SK-N-SH treated with all-trans-retinoic acid at 6 μM for 48 hours (cell line): ENCODE results near the gene AMHR2.

Experiments used
- GLIS3 ChIP-seq: fragments of 250-450 bp; sonication (Bioruptor Pico); IDR thresholded peaks from 2 replicates; pipeline ENCODE4 v1.5.0; 2020; ENCODE audit warnings: mild to moderate bottlenecking, moderate library complexity
- ISL1 ChIP-seq: fragments of 250-450 bp; sonication (Bioruptor Pico); IDR thresholded peaks from 2 replicates; pipeline ENCODE4 v2.1.2; 2022; ENCODE audit warnings: mild to moderate bottlenecking, moderate library complexity
- SNAI2 ChIP-seq: fragments of 250-450 bp; sonication (Bioruptor Pico); IDR thresholded peaks from 2 replicates; pipeline ENCODE4 v1.5.0; 2020; ENCODE audit warnings: mild to moderate bottlenecking, moderate library complexity
- ZC3H10 ChIP-seq: fragments of 250-450 bp; sonication (Bioruptor Pico); IDR thresholded peaks from 2 replicates; pipeline ENCODE4 v1.5.1; 2021; ENCODE audit warnings: mild to moderate bottlenecking, moderate library complexity
- ZFP3 ChIP-seq: fragments of 250-450 bp; sonication (Bioruptor Pico); IDR thresholded peaks from 2 replicates; pipeline ENCODE4 v1.5.0; 2020; ENCODE audit warnings: mild to moderate bottlenecking, moderate library complexity
- ZFP30 ChIP-seq: fragments of 450-650 bp; formaldehyde crosslinking; IDR thresholded peaks from 2 replicates; pipeline ENCODE4 v1.5.0; 2022; ENCODE audit warnings: mild to moderate bottlenecking, moderate library complexity
- ZNF70 ChIP-seq: fragments of 450-650 bp; formaldehyde crosslinking; IDR thresholded peaks from 2 replicates; pipeline ENCODE4 v1.5.0; 2020; ENCODE audit warnings: mild to moderate bottlenecking, moderate library complexity
- ZNF8 ChIP-seq: fragments of 450-650 bp; formaldehyde crosslinking; IDR thresholded peaks from 2 replicates; pipeline ENCODE4 v1.5.0; 2020; ENCODE audit warnings: mild to moderate bottlenecking, moderate library complexity
- TF ChIP-seq, protein P1 (sequence below): fragments of 250-450 bp; sonication (Bioruptor Pico); IDR thresholded peaks from 2 replicates; pipeline ENCODE4 v1.8.0; 2020; ENCODE audit warnings: mild to moderate bottlenecking, moderate library complexity, borderline replicate concordance
- TF ChIP-seq, protein P2 (sequence below): fragments of 250-450 bp; sonication (Bioruptor Pico); IDR thresholded peaks from 2 replicates; pipeline ENCODE4 v1.5.0; 2020; ENCODE audit warnings: mild to moderate bottlenecking, moderate library complexity

DNA sequence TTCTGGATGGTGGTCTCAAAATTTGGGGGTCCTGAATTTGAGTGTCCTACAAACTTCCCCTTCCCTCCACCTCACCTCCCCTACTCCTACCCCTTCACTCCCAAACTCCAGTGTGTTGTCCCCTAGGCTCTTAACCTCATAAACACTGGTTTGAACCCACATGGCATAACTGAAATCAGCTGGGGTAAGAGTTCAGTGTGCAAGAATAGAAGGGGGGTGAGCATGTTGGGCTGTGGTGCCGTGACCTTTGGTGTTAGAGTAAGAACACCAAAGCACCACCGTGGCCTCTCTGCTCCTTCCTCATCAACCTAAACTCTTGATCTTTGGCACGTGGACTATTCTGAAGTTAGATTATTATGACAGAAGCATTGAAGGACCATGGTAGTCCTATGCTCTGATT is 39.3 kb downstream of the AMHR2 start:
- TF ChIP-seq GLIS3 (CRISPR knock-in tag) (no peak), ZNF70 (CRISPR knock-in tag) (no peak), ZFP3 (no peak), ZFP30 (CRISPR knock-in tag) (no peak), ISL1 (no peak), SNAI2 (no peak), ZNF8 (CRISPR knock-in tag) (no peak), ZC3H10 (CRISPR knock-in tag) (no peak)
- TF ChIP-seq, protein P1, sequence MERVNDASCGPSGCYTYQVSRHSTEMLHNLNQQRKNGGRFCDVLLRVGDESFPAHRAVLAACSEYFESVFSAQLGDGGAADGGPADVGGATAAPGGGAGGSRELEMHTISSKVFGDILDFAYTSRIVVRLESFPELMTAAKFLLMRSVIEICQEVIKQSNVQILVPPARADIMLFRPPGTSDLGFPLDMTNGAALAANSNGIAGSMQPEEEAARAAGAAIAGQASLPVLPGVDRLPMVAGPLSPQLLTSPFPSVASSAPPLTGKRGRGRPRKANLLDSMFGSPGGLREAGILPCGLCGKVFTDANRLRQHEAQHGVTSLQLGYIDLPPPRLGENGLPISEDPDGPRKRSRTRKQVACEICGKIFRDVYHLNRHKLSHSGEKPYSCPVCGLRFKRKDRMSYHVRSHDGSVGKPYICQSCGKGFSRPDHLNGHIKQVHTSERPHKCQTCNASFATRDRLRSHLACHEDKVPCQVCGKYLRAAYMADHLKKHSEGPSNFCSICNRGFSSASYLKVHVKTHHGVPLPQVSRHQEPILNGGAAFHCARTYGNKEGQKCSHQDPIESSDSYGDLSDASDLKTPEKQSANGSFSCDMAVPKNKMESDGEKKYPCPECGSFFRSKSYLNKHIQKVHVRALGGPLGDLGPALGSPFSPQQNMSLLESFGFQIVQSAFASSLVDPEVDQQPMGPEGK (CRISPR knock-in tag), result no peak
- TF ChIP-seq, protein P2, sequence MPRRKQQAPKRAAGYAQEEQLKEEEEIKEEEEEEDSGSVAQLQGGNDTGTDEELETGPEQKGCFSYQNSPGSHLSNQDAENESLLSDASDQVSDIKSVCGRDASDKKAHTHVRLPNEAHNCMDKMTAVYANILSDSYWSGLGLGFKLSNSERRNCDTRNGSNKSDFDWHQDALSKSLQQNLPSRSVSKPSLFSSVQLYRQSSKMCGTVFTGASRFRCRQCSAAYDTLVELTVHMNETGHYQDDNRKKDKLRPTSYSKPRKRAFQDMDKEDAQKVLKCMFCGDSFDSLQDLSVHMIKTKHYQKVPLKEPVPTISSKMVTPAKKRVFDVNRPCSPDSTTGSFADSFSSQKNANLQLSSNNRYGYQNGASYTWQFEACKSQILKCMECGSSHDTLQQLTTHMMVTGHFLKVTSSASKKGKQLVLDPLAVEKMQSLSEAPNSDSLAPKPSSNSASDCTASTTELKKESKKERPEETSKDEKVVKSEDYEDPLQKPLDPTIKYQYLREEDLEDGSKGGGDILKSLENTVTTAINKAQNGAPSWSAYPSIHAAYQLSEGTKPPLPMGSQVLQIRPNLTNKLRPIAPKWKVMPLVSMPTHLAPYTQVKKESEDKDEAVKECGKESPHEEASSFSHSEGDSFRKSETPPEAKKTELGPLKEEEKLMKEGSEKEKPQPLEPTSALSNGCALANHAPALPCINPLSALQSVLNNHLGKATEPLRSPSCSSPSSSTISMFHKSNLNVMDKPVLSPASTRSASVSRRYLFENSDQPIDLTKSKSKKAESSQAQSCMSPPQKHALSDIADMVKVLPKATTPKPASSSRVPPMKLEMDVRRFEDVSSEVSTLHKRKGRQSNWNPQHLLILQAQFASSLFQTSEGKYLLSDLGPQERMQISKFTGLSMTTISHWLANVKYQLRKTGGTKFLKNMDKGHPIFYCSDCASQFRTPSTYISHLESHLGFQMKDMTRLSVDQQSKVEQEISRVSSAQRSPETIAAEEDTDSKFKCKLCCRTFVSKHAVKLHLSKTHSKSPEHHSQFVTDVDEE (CRISPR knock-in tag), result no peak
